GM12875 (cell line): ENCODE measurements around the gene PDGFA.

Experiments used
- H3K4me3 ChIP-seq: one replicate; pipeline ENCODE4 v1.5.1; 2011; ENCODE audit warnings: low read depth, low read length, control low read depth
- TF ChIP-seq, protein P1 (sequence below): IDR thresholded peaks from 2 replicates; pipeline ENCODE4 v1.5.1; 2011; ENCODE audit warnings: low read depth, mild to moderate bottlenecking, control low read depth, inconsistent platforms, low read length, moderate library complexity, borderline replicate concordance; ENCODE audit not compliant: insufficient read depth

PDGFA gene

DNA sequence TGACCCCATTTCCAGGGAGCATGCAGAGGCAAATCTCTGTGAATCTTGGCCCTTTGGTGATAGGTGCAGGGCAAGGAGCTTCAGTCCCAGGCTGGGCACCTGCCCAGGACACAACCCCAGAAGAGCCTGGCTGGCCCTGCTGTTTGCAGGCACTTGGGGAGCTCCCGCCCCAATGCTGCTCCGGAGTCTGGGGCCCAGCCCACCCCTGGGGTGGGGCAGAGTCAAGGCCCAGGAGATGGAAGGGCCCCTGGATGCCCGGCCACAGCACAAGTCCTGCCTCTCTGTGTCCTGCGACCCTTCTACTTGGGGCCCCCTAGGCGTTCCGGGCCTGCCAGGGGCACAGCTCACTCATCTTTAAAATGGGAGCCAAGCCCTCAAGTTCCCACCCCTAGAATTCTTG is 24.7 kb downstream of the PDGFA start:
- TF ChIP-seq, protein P1, sequence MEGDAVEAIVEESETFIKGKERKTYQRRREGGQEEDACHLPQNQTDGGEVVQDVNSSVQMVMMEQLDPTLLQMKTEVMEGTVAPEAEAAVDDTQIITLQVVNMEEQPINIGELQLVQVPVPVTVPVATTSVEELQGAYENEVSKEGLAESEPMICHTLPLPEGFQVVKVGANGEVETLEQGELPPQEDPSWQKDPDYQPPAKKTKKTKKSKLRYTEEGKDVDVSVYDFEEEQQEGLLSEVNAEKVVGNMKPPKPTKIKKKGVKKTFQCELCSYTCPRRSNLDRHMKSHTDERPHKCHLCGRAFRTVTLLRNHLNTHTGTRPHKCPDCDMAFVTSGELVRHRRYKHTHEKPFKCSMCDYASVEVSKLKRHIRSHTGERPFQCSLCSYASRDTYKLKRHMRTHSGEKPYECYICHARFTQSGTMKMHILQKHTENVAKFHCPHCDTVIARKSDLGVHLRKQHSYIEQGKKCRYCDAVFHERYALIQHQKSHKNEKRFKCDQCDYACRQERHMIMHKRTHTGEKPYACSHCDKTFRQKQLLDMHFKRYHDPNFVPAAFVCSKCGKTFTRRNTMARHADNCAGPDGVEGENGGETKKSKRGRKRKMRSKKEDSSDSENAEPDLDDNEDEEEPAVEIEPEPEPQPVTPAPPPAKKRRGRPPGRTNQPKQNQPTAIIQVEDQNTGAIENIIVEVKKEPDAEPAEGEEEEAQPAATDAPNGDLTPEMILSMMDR: no peak

DNA sequence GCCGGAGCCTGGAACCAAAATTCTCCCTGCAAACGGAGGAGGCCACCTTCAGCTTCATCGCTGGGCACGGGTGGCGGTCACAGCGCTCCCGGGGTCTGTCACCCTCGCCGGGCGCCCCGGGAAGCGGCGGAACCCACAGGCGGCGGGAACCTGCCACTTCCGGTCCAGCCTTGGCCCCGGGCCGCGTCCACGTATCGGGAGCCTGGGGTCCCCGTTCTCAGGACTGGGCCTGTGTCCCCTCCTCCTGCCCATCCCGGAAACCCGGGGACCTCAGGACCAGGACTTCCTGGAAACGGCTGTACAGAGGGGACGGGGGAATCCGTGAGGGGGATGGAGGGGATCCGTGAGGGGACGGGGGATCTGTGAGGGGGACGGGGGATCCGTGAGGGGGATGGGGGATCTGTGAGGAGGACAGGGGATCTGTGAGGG is 25.4 kb downstream of the PDGFA start:
- TF ChIP-seq, protein P1: no peak
- H3K4me3 ChIP-seq: no peak overlapping the region

More for the DNA sequence above, 24.7 kb downstream of the PDGFA start:
- H3K4me3 ChIP-seq: no peak overlapping the region

DNA sequence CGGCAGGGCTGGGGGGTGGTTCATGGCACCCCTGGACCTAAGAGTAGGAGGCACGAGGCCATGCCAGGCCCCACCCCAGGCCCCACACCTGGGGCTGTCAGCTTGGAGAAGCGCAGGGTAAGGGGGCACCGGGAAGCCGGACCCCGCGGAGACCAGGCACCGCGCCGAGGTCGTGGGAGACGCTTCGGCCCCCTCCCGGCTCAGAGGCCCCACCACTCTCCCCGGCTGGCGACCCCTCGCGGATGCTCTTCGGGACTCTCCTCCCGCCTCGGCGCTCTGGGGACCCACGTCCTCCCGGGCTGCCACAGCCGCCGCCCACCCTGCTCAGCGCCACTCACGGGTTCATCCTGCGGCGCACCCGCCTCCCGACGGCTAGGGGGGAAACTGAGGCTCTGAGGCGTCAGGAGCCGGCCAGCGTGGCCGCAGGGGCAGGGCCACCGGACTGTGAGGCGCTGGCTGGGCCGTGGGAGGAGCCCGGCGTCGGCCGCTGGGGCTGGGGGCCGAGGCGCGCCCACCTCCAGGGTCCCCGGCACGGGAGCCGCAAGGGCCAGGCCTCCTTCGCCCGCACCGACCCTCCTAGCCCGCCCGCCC is 25.9 kb downstream of the PDGFA start:
- H3K4me3 ChIP-seq: no peak overlapping the region
- TF ChIP-seq, protein P1: no peak

DNA sequence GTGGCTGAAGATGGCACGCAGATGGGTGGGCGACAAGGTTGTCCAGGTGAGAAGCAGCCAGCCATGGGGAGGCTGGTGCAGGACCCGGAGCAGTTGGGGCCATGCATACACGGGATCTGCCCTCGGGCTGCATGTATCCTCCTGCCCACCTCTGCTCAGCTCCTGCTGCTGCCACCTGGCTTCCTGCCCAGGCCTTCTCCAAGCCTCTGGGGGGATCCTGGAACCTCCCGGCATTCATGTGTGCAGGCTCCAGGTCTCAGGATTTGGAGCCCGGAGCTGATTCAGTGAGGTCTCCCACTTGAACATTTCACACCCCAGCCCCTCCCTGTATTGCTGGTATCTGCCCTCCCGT is 27.0 kb downstream of the PDGFA start:
- TF ChIP-seq, protein P1: no peak
- no peak overlapping the region for H3K4me3 ChIP-seq

DNA sequence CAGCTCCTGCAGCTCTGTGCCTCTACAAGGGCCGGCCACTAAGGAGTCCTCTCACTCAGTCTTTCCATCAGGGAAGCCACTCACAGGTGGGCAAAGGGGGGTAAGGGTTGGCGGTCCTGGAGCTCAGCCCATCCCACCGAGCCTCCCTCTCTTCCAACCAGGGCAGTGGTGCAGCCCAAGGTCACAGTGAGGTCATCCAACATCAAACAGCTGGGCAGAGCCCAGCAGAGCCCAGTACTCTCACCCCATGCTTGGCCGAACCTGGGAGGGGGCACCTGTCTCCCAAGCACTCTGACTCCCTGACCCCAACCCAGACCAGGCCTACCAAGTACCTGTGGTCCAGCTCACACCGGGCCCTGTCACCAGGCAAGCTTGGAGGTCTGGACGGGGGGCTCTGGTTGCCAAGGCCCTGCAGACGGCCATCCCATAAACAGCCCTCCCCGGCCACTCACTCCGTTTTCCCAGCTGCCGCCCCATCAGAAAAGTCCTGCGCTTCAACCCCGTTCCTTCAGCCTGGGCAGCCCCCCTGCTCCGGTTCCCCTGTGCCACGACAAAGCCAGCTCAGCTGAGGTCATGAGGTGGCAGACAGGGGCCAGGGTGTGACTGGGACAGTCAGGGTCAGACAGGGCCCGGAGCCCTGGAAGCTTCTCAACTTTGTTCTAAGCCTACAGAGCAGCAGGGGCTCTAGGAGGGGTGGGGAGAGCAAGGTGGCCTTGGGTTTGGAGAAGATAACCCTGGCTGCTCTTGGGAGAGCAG is 27.5 kb downstream of the PDGFA start:
- TF ChIP-seq, protein P1: no peak
- H3K4me3 ChIP-seq: no peak overlapping the region

DNA sequence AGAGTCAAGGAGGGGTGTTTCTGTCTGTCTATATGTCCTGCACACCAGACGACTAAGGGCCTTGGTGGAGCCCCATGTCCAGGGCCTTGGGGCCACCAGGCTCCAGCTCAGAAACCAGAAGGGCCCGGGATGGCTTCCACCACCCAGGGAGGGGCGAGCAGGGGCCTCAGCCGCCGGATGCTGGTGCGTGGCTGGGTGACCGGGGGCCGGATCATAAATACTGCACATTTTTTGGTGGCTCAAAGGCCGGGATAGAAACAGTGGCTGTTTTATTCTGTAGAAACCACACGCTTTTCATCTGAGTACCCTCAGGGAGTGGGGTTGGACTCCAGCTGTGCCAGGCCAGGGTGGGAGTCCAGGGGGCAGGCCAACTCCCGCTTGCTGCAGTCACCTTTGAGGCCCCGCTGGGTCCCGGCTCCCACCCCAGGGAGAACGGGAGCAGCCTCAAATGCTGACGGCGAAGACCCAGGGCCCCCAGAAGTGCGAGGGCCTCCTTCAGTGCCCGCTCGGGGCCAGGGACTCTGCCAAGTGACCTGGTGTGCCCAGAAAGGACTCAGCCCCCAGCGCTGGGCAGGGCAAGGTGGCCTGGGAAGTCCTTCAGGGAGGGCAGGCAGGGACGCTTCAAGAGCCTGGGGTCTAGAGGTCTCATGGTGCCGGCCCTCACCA is 28.2 kb downstream of the PDGFA start:
- no peak overlapping the region for H3K4me3 ChIP-seq
- TF ChIP-seq, protein P1: no peak
